ENCODE data around the gene SEMA3C. TPM values are rescaled to one million over a fixed set of nuclear protein-coding genes. Genes with fewer than 3 reads are reported as not detected.

The SEMA3C gene
- total RNA-seq, 2 experiments from 2014 or later, result not detected

GRCh38 chr7:80922253-80923049 is 3.6 kb upstream of the SEMA3C start:
- Mint-ChIP-seq H3K4me1 (peaks cover 6% of the 10 kb centered on the region), H3K27ac (no peak overlapping the region), H3K36me3 (ENCODE audit: low read depth) (no peaks in the 10 kb centered on the region), H3K27me3 (peaks cover 31% of the 10 kb centered on the region), H3K9me3 (ENCODE audit: low read depth) (peaks cover 3% of the 10 kb centered on the region), H3K4me3 (no peak overlapping the region)
- POLR2A ChIA-PET, result no interaction called here
- intact Hi-C loops (cut with DNase I, micrococcal nuclease), result no loop called here
- DNase-seq (no peak), ATAC-seq (no peak)
- CTCF ChIA-PET, result no interaction called here

GRCh38 chr7:80921130-80921529 is 2.3 kb upstream of the SEMA3C start:
- CTCF ChIA-PET, result no interaction called here
- Mint-ChIP-seq H3K27ac (no peak overlapping the region), H3K27me3 (peaks cover 41% of the 10 kb centered on the region), H3K36me3 (ENCODE audit: low read depth) (no peaks in the 10 kb centered on the region), H3K4me3 (no peak overlapping the region), H3K9me3 (ENCODE audit: low read depth) (no peaks in the 10 kb centered on the region), H3K4me1 (peaks cover 6% of the 10 kb centered on the region)
- no peak for DNase-seq
- ATAC-seq, result no peak
- POLR2A ChIA-PET, result no interaction called here
- intact Hi-C loops (cut with DNase I, micrococcal nuclease), result no loop called here

- H3K4me1 Mint-ChIP-seq, result peaks cover 6% of the 10 kb centered on the region
- DNase-seq, result peak; percentile 35
- no peaks in the 10 kb centered on the region for H3K36me3 Mint-ChIP-seq (ENCODE audit: low read depth)
- peak overlapping the region; percentile 43 for H3K4me3 Mint-ChIP-seq
- ATAC-seq, result peak; percentile 66
- no peak overlapping the region for H3K27ac Mint-ChIP-seq
- intact Hi-C loops (cut with DNase I, micrococcal nuclease), result loop anchor here in 1 of 2 experiments (10.0 kb wide), 1 partner anchor 546 kb away; no protein-coding TSS in a partner anchor
- H3K27me3 Mint-ChIP-seq, result peaks cover 44% of the 10 kb centered on the region
- ChIA-PET CTCF (no interaction called here), POLR2A (no interaction called here)
- H3K9me3 Mint-ChIP-seq (ENCODE audit: low read depth), result no peaks in the 10 kb centered on the region
These were observed 452 bp downstream of the SEMA3C start for GRCh38 chr7:80918399-80918798.

GRCh38 chr7:80916770-80917741 is 1.8 kb downstream of the SEMA3C start:
- Mint-ChIP-seq H3K4me1 (peaks cover 6% of the 10 kb centered on the region), H3K36me3 (ENCODE audit: low read depth) (no peaks in the 10 kb centered on the region), H3K4me3 (no peak overlapping the region), H3K9me3 (ENCODE audit: low read depth) (no peaks in the 10 kb centered on the region), H3K27me3 (peaks cover 41% of the 10 kb centered on the region), H3K27ac (no peak overlapping the region)
- DNase-seq, result no peak
- ChIA-PET POLR2A (no interaction called here), CTCF (no interaction called here)
- intact Hi-C loops (cut with DNase I, micrococcal nuclease), result loop anchor here in 1 of 2 experiments (10.0 kb wide), 1 partner anchor 548 kb away; no protein-coding TSS in a partner anchor
- ATAC-seq, result no peak

GRCh38 chr7:80910228-80910627 is 8.6 kb downstream of the SEMA3C start:
- no peak for ATAC-seq
- Mint-ChIP-seq H3K4me3 (no peak overlapping the region), H3K4me1 (no peaks in the 10 kb centered on the region), H3K27ac (no peak overlapping the region), H3K27me3 (peaks cover 2% of the 10 kb centered on the region), H3K9me3 (ENCODE audit: low read depth) (no peaks in the 10 kb centered on the region), H3K36me3 (ENCODE audit: low read depth) (no peaks in the 10 kb centered on the region)
- POLR2A ChIA-PET, result interaction anchor here (0.6 kb wide), 1 partner anchor 1593 kb away, joined by 4 read pairs; no protein-coding TSS in a partner anchor
- intact Hi-C loops (cut with DNase I, micrococcal nuclease), result loop anchor here in 1 of 2 experiments (10.0 kb wide), 1 partner anchor 555 kb away; no protein-coding TSS in a partner anchor
- DNase-seq, result no peak
- CTCF ChIA-PET, result no interaction called here

- H3K36me3 Mint-ChIP-seq (ENCODE audit: low read depth), result no peaks in the 10 kb centered on the region
- ATAC-seq, result no peak
- no peaks in the 10 kb centered on the region for H3K4me1 Mint-ChIP-seq
- no peak overlapping the region for H3K4me3 Mint-ChIP-seq
- H3K27me3 Mint-ChIP-seq, result no peaks in the 10 kb centered on the region
- intact Hi-C loops (cut with DNase I, micrococcal nuclease), result no loop called here
- H3K9me3 Mint-ChIP-seq (ENCODE audit: low read depth), result no peaks in the 10 kb centered on the region
- ChIA-PET CTCF (no interaction called here), POLR2A (no interaction called here)
- no peak overlapping the region for H3K27ac Mint-ChIP-seq
- DNase-seq, result no peak
These were observed 10.5 kb downstream of the SEMA3C start for GRCh38 chr7:80908360-80908797.

GRCh38 chr7:80907612-80908011 is 11.2 kb downstream of the SEMA3C start:
- ATAC-seq (no peak), DNase-seq (no peak)
- Mint-ChIP-seq H3K9me3 (ENCODE audit: low read depth) (no peaks in the 10 kb centered on the region), H3K36me3 (ENCODE audit: low read depth) (no peaks in the 10 kb centered on the region), H3K27ac (no peak overlapping the region), H3K4me3 (no peak overlapping the region), H3K27me3 (no peaks in the 10 kb centered on the region), H3K4me1 (no peaks in the 10 kb centered on the region)
- CTCF ChIA-PET, result no interaction called here
- intact Hi-C loops (cut with DNase I, micrococcal nuclease), result no loop called here
- POLR2A ChIA-PET, result no interaction called here

- Mint-ChIP-seq H3K36me3 (ENCODE audit: low read depth) (no peaks in the 10 kb centered on the region), H3K27me3 (no peaks in the 10 kb centered on the region), H3K4me3 (no peak overlapping the region), H3K9me3 (ENCODE audit: low read depth) (no peaks in the 10 kb centered on the region), H3K4me1 (no peaks in the 10 kb centered on the region), H3K27ac (no peak overlapping the region)
- POLR2A ChIA-PET, result no interaction called here
- CTCF ChIA-PET, result no interaction called here
- ATAC-seq, result no peak
- DNase-seq, result no peak
- intact Hi-C loops (cut with DNase I, micrococcal nuclease), result no loop called here
These were observed 11.7 kb downstream of the SEMA3C start for GRCh38 chr7:80907141-80907601.

GRCh38 chr7:80905334-80905733 is 13.5 kb downstream of the SEMA3C start:
- no peaks in the 10 kb centered on the region for H3K4me1 Mint-ChIP-seq
- DNase-seq (no peak), ATAC-seq (no peak)
- no peak overlapping the region for H3K4me3 Mint-ChIP-seq
- H3K36me3 Mint-ChIP-seq (ENCODE audit: low read depth), result no peaks in the 10 kb centered on the region
- no peaks in the 10 kb centered on the region for H3K9me3 Mint-ChIP-seq (ENCODE audit: low read depth)
- intact Hi-C loops (cut with DNase I, micrococcal nuclease), result no loop called here
- CTCF ChIA-PET, result no interaction called here
- POLR2A ChIA-PET, result no interaction called here
- H3K27ac Mint-ChIP-seq, result no peak overlapping the region
- H3K27me3 Mint-ChIP-seq, result no peaks in the 10 kb centered on the region

- POLR2A ChIA-PET, result no interaction called here
These were observed 16.0 kb downstream of the SEMA3C start for GRCh38 chr7:80902716-80903308.

GRCh38 chr7:80902019-80902418 is 16.8 kb downstream of the SEMA3C start:
- no peak for ATAC-seq
- Mint-ChIP-seq H3K4me1 (no peaks in the 10 kb centered on the region), H3K4me3 (no peak overlapping the region), H3K36me3 (ENCODE audit: low read depth) (no peaks in the 10 kb centered on the region), H3K27ac (no peak overlapping the region), H3K27me3 (no peaks in the 10 kb centered on the region), H3K9me3 (ENCODE audit: low read depth) (no peaks in the 10 kb centered on the region)
- intact Hi-C loops (cut with DNase I, micrococcal nuclease), result no loop called here
- ChIA-PET POLR2A (no interaction called here), CTCF (no interaction called here)
- no peak for DNase-seq

More at GRCh38 chr7:80902716-80903308, 16.0 kb downstream of the SEMA3C start:
- Mint-ChIP-seq H3K36me3 (ENCODE audit: low read depth) (no peaks in the 10 kb centered on the region), H3K4me3 (no peak overlapping the region), H3K27ac (no peak overlapping the region), H3K9me3 (ENCODE audit: low read depth) (no peaks in the 10 kb centered on the region), H3K4me1 (no peaks in the 10 kb centered on the region), H3K27me3 (no peaks in the 10 kb centered on the region)
- CTCF ChIA-PET, result no interaction called here
- intact Hi-C loops (cut with DNase I, micrococcal nuclease), result no loop called here
- DNase-seq (no peak), ATAC-seq (no peak)

Data from activated CD4-positive, alpha-beta T cell treated with anti-CD3 and anti-CD28 coated beads for 36 hours (primary cell).